ENCODE measurements around the gene HSPB8.

Gene HSPB8

GRCh38 chr12:119178544-119179334, at the start of gene HSPB8:
Gene HSPB8 (plus strand): TSS chr12:119178931. CDS start chr12:119179313, 382 bp downstream.
- peak; percentile 42 for FAIRE-seq

GRCh38 chr12:119129827-119130434, 48.8 kb upstream of the HSPB8 start:
- FAIRE-seq, result no peak

More at GRCh38 chr12:119178544-119179334, at the start of gene HSPB8:
- DNase-seq (ENCODE audit: low spot score), result peak; percentile 76

GRCh38 chr12:119130523-119130922, 48.2 kb upstream of the HSPB8 start:
- FAIRE-seq (no peak), DNase-seq (ENCODE audit: low spot score) (no peak)

More at GRCh38 chr12:119129827-119130434, 48.8 kb upstream of the HSPB8 start:
- DNase-seq (ENCODE audit: low spot score), result no peak

DNA sequence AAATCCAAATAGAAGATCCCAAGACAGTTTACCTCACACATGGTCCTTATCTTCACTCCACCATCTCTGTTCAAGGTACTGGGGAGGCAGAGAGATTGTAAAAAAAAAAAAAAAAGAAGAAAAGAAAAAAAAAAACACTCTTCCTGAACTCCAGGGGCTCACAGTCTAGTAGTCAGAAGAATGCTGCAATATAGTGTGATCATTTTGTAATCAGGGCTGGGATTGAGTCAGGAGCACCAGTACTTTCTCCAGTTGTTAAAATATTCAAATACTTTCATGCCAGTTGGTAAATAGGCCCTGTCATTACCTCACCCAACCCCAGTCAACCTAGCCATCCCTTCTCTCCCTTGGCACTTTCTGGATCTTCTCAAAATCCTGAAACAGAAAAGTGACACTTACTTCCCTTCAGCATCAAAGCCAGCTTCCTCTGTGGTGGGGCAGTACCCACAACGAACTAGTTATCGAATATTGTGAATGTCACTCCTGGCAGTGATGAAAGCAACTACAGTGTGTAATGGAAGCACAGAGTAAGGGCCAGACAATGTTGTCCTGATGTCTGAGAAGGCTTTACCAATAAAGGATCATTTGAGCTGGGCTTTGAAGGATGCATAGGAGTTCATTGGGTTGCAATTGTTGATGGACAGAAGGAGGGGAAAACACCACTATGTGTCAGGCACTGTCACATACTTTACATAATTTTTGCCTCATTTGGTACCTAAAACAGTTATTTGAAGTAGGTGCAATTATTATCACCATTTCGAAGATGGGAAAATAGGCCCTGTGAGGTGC, 44.3 kb upstream of the HSPB8 start:
- no peak for DNase-seq (ENCODE audit: low spot score)
- FAIRE-seq, result no peak

DNA sequence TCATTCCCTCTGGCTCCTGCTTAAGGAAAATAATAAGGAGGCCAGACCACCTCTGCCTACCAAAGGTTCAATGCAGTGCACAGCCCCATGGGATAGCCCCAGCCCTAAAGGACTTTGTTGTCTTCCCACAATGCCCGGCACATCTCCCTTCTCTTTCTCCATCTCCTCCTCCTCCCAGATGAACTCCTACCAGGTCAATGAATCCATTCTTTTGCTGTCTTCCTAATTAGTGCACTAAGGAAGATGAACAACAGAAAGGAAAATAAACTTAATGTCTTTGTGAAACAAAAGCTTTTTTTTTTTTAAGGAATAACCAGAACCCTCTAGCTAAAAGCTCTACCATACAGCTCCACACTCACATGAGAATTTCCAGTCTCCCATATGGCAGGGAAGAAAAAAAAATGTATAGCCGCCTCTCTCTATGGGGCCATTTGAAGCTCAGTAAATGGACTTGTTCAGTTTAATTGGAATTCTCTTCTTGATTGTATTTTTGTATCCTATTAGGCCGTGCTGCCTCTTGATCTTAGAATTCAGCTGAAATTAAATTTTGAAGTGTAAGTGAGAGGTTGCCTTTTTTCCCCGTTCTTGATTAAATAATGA, 41.8 kb upstream of the HSPB8 start:
- FAIRE-seq, result no peak
- no peak for DNase-seq (ENCODE audit: low spot score)

GRCh38 chr12:119139448-119139847, 39.3 kb upstream of the HSPB8 start:
- FAIRE-seq (no peak), DNase-seq (ENCODE audit: low spot score) (no peak)

- FAIRE-seq, result no peak
- no peak for DNase-seq (ENCODE audit: low spot score)
Observed at GRCh38 chr12:119145367-119145766, 33.4 kb upstream of the HSPB8 start.

DNA sequence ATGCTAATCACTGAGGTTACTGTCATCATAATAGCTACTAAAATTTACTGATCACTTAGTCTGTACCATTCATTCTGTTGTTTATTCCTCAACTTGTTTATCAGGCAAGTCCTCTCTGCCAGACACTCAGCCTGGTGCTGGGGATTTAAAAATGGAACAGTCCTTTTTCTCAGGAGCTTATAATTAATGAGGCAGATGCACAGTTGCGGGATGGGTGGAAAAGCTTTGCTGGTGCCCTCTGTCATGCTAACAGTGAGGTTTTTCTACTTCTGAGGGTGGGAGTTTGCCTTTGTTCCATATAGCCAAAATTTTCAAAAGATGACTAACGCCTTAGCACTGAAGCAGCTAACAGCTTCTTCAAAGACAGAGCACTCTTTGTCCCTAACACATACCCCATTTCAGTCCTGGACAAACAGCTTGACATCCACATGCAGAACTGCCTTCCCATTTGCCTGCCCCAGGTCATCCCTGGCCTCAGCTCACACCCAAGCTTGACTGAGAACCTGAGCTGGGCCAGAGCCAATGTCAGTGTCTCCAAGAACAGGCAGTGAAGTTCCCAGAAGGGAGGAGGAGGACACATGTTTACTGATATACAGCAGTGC, 30.8 kb upstream of the HSPB8 start:
- no peak for FAIRE-seq

DNA sequence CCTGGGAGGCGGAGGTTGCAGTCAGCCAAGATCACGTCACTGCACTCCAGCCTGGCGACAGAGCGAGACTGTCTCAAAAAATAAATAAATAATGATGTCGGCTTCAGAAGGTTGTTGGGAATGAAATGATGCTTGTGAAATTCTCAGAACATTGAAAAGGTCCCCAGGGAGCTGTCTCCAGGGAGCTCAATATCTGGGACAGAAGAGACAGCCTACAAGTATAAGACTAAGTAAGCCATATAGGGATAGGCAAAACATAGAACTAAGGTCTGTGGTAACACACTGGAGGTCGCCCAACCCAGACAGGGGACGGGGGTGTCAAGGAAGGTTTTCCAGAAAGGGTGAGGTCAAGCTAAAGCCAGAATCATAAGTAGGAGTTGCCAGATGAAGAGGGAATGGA, 29.5 kb upstream of the HSPB8 start:
- no peak for DNase-seq (ENCODE audit: low spot score)

More for the DNA sequence above, 30.8 kb upstream of the HSPB8 start:
- peak; percentile 37 for DNase-seq (ENCODE audit: low spot score)

GRCh38 chr12:119151445-119152026, 27.2 kb upstream of the HSPB8 start:
- no peak for FAIRE-seq
- DNase-seq (ENCODE audit: low spot score), result no peak

More for the DNA sequence above, 29.5 kb upstream of the HSPB8 start:
- FAIRE-seq, result no peak

DNA sequence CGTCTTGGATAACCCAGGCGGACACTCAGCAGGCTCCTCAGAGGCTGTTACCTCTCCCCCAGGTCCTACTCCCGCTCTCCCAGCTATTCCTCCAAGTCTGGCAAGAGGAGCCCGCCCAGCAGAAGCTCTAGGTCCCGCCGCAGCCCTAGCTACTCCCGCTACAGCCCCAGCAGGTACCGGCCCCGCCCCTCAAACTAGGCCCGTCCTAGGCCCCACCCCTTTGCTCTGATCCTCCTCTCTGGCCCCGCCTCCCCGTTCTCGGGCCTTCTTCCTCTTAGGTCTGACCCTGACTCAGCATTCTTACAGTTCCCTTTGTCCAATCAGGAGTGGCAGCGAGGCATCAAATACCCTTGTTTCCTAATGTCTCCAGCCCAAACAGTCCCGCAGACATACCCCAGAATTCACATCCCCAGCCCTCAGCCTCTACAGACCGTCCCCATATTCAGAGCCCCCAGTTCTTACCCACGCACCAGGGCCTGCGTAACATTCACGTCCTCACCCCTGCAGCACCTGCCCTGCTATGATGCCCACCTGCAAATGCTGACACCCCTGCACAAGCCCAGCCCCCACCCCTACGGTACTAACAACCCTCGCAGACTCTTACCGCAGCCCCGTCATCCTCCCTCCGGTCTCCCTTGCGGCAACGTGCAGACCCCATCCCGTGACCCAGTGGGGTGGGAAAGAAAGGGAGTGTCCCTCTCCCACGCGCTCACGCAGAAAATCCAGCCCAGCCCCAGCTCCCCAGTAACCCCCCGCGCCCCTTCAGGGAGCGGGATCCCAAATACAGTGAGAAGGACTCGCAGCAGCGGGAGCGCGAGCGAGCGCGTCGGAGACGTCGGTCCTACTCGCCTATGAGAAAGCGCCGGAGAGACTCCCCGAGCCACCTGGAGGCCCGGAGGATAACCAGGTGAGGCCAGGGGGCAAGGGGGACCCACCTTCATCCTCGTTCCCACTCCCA, 25.0 kb upstream of the HSPB8 start:
- no peak for FAIRE-seq
- DNase-seq (ENCODE audit: low spot score), result no peak

DNA sequence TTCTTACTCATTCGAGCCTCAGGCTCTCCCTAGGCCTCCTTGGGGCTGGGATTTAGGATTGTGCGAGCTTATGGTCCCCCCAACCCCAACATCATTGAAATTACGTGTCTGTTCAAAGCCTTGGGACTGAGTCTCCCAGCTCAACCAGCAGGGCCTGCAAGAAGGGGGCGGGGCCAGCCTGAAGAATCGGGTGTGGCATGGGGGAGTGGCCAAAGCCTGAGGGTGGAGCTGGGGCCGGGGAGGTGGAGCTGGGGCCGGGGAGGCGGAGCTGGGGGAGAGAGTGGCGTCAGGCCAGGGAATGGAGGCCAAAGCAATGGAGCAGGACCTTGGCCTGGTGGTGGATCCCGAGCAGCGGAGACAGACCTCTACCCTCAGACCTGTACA, 24.3 kb upstream of the HSPB8 start:
- DNase-seq (ENCODE audit: low spot score) (no peak), FAIRE-seq (no peak)

DNA sequence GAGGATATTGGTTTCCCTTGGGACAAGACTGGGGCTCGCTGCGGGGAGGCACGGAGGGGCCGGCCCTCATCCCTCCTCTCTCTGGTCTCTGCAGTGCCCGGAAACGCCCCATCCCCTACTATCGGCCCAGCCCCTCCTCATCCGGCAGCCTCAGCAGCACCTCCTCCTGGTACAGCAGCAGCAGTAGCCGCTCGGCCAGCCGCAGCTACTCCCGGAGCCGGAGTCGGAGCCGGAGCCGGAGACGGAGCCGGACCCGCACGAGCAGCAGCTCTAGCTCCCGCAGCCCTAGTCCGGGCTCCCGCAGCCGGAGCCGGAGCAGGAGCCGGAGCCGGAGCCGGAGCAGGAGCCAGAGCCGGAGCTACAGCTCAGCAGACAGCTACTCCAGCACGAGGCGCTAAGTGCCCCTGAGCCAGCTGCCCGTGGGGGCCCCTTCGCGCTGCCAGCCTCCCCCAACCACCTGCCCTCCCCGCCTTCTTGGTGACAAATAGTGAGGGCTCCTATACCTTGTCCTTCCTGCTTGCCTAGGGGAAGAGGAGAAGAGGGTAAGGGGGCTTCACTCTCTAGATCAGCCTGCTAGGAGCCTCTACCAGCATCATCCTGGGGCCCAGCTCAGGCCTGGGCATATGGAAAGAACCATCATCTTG, 22.2 kb upstream of the HSPB8 start:
- DNase-seq (ENCODE audit: low spot score) (peak; percentile 20), FAIRE-seq (no peak)

DNA sequence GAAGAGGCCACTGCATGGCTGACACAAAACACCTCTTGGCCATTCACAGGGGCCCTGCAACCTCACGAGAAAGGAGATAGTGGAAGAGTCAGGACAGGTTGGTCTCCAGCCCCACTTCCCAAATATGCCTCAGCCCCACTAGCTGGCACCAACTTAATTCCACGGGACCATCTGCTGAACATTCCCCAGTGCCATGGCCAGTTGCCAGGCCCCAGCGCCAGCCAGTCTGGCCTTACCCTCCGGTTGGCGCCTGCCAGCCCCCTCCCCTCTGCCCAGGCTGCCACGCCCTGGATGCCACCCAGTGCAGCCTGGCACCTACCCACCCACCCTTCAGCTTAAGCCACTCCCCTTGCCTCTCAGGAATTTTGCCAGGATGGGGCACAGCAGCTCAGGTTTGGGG, 21.2 kb upstream of the HSPB8 start:
- no peak for DNase-seq (ENCODE audit: low spot score)
- FAIRE-seq, result no peak

DNA sequence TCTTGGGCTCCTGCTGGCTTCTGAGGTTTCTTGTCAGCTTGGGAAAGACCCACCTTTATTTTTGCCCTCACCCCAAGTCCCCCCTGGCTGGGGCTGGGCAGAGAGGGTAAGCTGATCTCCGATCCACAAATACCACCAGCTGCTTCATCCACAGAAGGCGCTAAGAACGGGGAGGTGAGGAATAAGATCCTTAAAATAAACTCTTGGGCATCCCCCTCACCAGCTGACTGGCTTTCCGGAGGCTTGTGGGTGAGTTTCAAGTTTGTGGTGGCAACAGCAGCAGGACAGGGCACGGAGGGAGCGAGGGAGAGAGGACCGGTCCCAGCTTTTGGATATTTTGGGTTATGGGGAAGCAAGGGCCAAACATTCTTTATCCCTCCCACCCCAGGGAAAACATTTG, 20.8 kb upstream of the HSPB8 start:
- no peak for DNase-seq (ENCODE audit: low spot score)
- no peak for FAIRE-seq

- DNase-seq (ENCODE audit: low spot score) (no peak), FAIRE-seq (no peak)
Observed at GRCh38 chr12:119158402-119158801, 20.3 kb upstream of the HSPB8 start.

DNA sequence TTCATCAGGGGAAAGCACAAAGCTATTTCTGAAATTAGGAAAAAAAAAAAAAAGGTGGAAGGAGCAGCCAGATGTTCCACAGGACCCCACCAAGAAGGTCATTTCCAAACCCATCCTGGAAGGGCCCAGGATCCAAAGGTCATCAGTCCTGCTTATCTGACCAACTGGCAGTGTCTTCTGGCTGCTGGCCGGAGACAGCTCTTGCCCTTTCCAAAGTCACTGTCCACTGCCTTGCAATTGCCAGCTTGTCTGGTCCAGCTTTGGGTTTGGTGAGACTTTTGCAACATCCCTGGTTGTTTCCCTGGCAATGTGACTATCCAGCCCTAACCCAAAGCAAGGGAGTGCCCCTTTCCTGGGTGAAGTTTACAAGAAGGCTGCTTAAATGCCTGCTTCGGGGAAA, 18.9 kb upstream of the HSPB8 start:
- DNase-seq (ENCODE audit: low spot score) (no peak), FAIRE-seq (no peak)

- FAIRE-seq, result no peak
Observed at GRCh38 chr12:119167902-119168301, 10.8 kb upstream of the HSPB8 start.

DNA sequence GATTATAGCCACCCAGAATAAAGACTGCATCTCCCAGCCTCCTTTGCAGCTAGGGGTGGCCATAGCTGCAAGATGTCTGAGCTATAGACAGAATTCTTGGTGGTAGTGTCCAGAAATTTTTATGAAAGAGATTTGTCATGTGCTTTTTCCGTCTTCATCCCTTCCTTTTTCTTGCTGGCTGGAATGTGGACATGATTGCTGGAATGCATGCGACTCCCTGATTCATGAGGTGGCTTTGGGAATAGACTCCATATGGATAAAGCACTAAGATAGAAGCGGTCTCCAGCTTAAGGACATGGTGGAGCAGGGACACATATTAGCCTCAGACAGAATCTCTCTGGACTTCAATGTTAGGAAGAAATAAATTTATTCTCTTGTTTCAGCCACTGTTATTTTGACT, 10.0 kb upstream of the HSPB8 start:
- DNase-seq (ENCODE audit: low spot score) (no peak), FAIRE-seq (no peak)

More at GRCh38 chr12:119167902-119168301, 10.8 kb upstream of the HSPB8 start:
- no peak for DNase-seq (ENCODE audit: low spot score)
